HG02973 (cell line): ENCODE data around the gene PEPD.

ENCODE experiments used
- ATAC-seq: cut with Tn5 transposase; IDR thresholded peaks from one replicate; pipeline ENCODE4 v1.9.1; 2021; ENCODE audit warnings: moderate library complexity; ENCODE audit not compliant: unreplicated experiment

The PEPD gene

GRCh38 chr19:33366897-33367296, 154.7 kb downstream of the PEPD start:
- ATAC-seq = no peak

GRCh38 chr19:33366127-33366526, 155.5 kb downstream of the PEPD start:
- no peak for ATAC-seq

- no peak for ATAC-seq
Observed at GRCh38 chr19:33365691-33366090, 155.9 kb downstream of the PEPD start.

- no peak for ATAC-seq
Observed at GRCh38 chr19:33363476-33363875, 158.1 kb downstream of the PEPD start.

GRCh38 chr19:33362508-33363228, 158.9 kb downstream of the PEPD start:
- no peak for ATAC-seq

- no peak for ATAC-seq
Observed at GRCh38 chr19:33359581-33359980, 162.0 kb downstream of the PEPD start.

GRCh38 chr19:33358408-33358807, 163.2 kb downstream of the PEPD start:
- ATAC-seq = no peak

GRCh38 chr19:33357556-33357955, 164.0 kb downstream of the PEPD start:
- ATAC-seq = no peak

- no peak for ATAC-seq
Observed at GRCh38 chr19:33355535-33355934, 166.1 kb downstream of the PEPD start.

- ATAC-seq = no peak
Observed at GRCh38 chr19:33350538-33351309, 170.9 kb downstream of the PEPD start.

GRCh38 chr19:33349319-33350289, 172.0 kb downstream of the PEPD start:
- ATAC-seq = no peak

GRCh38 chr19:33348301-33349010, 173.1 kb downstream of the PEPD start:
- ATAC-seq = no peak

GRCh38 chr19:33347300-33347699, 174.3 kb downstream of the PEPD start:
- ATAC-seq = no peak

- no peak for ATAC-seq
Observed at GRCh38 chr19:33346665-33347064, 174.9 kb downstream of the PEPD start.

- ATAC-seq = no peak
Observed at GRCh38 chr19:33345163-33345562, 176.4 kb downstream of the PEPD start.

- ATAC-seq = no peak
Observed at GRCh38 chr19:33344573-33344925, 177.0 kb downstream of the PEPD start.

GRCh38 chr19:33343859-33344572, 177.6 kb downstream of the PEPD start:
- ATAC-seq = no peak

GRCh38 chr19:33343301-33343700, 178.3 kb downstream of the PEPD start:
- no peak for ATAC-seq

GRCh38 chr19:33340991-33341390, 180.6 kb downstream of the PEPD start:
- no peak for ATAC-seq
